ENCODE data around the gene NUP93.

GRCh38 chr16:56681939-56682702 lies 47.8 kb upstream of the NUP93 start, which contains the start of gene MT1X:
- TF ChIP-seq, protein P1, sequence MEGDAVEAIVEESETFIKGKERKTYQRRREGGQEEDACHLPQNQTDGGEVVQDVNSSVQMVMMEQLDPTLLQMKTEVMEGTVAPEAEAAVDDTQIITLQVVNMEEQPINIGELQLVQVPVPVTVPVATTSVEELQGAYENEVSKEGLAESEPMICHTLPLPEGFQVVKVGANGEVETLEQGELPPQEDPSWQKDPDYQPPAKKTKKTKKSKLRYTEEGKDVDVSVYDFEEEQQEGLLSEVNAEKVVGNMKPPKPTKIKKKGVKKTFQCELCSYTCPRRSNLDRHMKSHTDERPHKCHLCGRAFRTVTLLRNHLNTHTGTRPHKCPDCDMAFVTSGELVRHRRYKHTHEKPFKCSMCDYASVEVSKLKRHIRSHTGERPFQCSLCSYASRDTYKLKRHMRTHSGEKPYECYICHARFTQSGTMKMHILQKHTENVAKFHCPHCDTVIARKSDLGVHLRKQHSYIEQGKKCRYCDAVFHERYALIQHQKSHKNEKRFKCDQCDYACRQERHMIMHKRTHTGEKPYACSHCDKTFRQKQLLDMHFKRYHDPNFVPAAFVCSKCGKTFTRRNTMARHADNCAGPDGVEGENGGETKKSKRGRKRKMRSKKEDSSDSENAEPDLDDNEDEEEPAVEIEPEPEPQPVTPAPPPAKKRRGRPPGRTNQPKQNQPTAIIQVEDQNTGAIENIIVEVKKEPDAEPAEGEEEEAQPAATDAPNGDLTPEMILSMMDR (conservative IDR thresholded peaks at IDR 0.05; ENCODE audit: low read length), result no peak
- no peak for TF ChIP-seq EZH2phosphoT487 (IDR thresholded peaks at IDR 0.05; ENCODE audit: borderline replicate concordance)

Data from Loucy (cell line).